ENCODE results near the gene ANXA5.

DNA sequence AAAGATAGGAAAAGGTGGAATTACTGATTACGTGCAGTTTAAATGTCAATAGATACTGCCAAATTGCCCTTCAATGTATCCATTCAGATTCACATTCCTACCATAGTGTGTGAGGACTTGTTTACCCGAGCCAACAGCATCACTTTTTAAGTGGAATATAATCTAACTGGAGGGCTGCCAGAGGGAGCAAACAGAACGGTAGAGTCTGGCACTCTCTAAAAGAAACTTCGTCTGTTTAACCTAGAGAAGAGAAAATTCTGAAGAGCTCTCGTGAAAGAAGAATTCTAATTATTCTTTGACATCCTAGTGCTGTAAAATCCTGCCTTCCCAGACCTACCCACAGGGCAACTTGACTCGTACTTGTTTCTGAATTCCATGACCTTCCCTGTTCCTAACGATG, 45.0 kb upstream of the ANXA5 start:
- TF ChIP-seq, protein P1, sequence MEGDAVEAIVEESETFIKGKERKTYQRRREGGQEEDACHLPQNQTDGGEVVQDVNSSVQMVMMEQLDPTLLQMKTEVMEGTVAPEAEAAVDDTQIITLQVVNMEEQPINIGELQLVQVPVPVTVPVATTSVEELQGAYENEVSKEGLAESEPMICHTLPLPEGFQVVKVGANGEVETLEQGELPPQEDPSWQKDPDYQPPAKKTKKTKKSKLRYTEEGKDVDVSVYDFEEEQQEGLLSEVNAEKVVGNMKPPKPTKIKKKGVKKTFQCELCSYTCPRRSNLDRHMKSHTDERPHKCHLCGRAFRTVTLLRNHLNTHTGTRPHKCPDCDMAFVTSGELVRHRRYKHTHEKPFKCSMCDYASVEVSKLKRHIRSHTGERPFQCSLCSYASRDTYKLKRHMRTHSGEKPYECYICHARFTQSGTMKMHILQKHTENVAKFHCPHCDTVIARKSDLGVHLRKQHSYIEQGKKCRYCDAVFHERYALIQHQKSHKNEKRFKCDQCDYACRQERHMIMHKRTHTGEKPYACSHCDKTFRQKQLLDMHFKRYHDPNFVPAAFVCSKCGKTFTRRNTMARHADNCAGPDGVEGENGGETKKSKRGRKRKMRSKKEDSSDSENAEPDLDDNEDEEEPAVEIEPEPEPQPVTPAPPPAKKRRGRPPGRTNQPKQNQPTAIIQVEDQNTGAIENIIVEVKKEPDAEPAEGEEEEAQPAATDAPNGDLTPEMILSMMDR (conservative IDR thresholded peaks at IDR 0.05; ENCODE audit: low read depth, low read length): no peak
- TF ChIP-seq RAD21 (IDR thresholded peaks at IDR 0.05; ENCODE audit: low read length) (no peak), MXI1 (IDR thresholded peaks at IDR 0.05; ENCODE audit: borderline replicate concordance, low read depth, low read length) (no peak), CEBPB (IDR thresholded peaks at IDR 0.05; ENCODE audit: low read depth, low read length) (no peak), POLR2A (IDR thresholded peaks at IDR 0.05; ENCODE audit: low read depth, low read length) (no peak), BHLHE40 (IDR thresholded peaks at IDR 0.05; ENCODE audit: low read depth, low read length) (no peak), NFE2L2 (IDR thresholded peaks at IDR 0.05; ENCODE audit: low read depth, low read length) (no peak), MAZ (IDR thresholded peaks at IDR 0.05; ENCODE audit: borderline replicate concordance, low read depth, low read length) (no peak)
- TF ChIP-seq, protein P2, sequence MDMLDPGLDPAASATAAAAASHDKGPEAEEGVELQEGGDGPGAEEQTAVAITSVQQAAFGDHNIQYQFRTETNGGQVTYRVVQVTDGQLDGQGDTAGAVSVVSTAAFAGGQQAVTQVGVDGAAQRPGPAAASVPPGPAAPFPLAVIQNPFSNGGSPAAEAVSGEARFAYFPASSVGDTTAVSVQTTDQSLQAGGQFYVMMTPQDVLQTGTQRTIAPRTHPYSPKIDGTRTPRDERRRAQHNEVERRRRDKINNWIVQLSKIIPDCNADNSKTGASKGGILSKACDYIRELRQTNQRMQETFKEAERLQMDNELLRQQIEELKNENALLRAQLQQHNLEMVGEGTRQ (IDR thresholded peaks at IDR 0.05; ENCODE audit: low read depth, low read length): no peak
- TF ChIP-seq, protein P3, sequence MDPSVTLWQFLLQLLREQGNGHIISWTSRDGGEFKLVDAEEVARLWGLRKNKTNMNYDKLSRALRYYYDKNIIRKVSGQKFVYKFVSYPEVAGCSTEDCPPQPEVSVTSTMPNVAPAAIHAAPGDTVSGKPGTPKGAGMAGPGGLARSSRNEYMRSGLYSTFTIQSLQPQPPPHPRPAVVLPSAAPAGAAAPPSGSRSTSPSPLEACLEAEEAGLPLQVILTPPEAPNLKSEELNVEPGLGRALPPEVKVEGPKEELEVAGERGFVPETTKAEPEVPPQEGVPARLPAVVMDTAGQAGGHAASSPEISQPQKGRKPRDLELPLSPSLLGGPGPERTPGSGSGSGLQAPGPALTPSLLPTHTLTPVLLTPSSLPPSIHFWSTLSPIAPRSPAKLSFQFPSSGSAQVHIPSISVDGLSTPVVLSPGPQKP (IDR thresholded peaks at IDR 0.05; ENCODE audit: borderline replicate concordance, low read depth, low read length): no peak
